HG02884 (cell line): ENCODE data around the gene FKBP4.

Experiments
- ATAC-seq: cut with Tn5 transposase; IDR thresholded peaks from one replicate; pipeline ENCODE4 v1.9.1; 2021; ENCODE audit warnings: mild to moderate bottlenecking, moderate library complexity; ENCODE audit not compliant: unreplicated experiment

FKBP4 gene

GRCh38 chr12:2844786-2845185 lies 50.0 kb downstream of the FKBP4 start:
- no peak for ATAC-seq

- ATAC-seq = no peak
These were observed 50.5 kb downstream of the FKBP4 start for GRCh38 chr12:2845280-2845679.

- no peak for ATAC-seq
These were observed 57.2 kb downstream of the FKBP4 start for GRCh38 chr12:2851931-2852330.

- ATAC-seq = no peak
These were observed 58.9 kb downstream of the FKBP4 start for GRCh38 chr12:2853626-2854025.
